HG03025 (cell line): ENCODE measurements around the gene SCG2.
"Not testable (repeated sequence)": the region's sequence is repeated elsewhere in the genome, so short reads cannot be mapped to it uniquely, and the experiment has no call there.

Experiments used
- ATAC-seq: cut with Tn5 transposase; IDR thresholded peaks from one replicate; pipeline ENCODE4 v1.9.1; 2021; ENCODE audit warnings: mild to moderate bottlenecking, moderate library complexity; ENCODE audit not compliant: unreplicated experiment, low FRiP score

SCG2 gene

GRCh38 chr2:223613017-223613950 is 11.1 kb upstream of the SCG2 start:
- no peak for ATAC-seq

DNA sequence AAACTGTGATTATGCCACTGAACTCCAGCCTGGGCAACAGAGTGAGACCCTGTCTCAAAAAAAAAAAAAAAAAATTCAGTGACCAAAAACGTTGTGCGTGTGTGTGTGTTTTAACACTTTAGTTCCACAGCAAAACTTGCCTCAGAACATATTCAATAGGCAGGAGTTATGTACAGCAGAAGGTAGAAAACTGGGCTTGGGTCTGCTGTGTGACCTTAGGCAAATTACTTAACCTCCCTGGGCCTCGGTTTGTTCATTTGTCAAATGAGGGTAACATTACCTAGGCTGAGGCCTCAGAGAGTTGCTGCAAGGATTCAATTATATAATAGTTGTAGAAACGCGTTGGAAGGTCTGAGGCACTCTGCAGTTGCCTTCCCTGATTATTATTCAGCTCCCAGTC is 10.3 kb upstream of the SCG2 start:
- ATAC-seq = no peak

GRCh38 chr2:223611061-223611460 is 8.9 kb upstream of the SCG2 start:
- ATAC-seq = no peak

- no peak for ATAC-seq
Observed at GRCh38 chr2:223607476-223607875, 5.3 kb upstream of the SCG2 start.

- ATAC-seq = no peak
Observed at GRCh38 chr2:223606946-223607345, 4.8 kb upstream of the SCG2 start.

DNA sequence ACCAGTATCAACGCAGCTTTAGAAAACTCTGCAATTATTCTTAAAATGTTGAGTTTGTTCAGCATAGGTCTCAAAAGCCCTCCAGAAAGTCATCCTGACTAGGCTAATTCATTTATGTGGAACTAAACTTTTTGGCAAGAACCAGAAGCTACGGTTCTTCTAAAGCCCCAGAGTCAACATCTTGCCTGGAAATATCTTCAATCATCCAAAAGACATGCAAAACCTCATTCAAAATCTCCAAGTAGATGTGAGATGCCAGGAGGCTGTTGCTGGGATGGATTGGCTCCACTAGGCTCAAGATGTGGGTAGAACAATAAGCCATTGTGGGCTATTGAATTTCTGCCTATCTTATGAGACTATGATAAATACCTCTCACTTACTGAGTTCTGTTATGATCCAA is 2.1 kb upstream of the SCG2 start:
- ATAC-seq = no peak

- no peak for ATAC-seq
Observed at GRCh38 chr2:223602972-223603371, 811 bp upstream of the SCG2 start.

GRCh38 chr2:223601018-223601417 is 1.1 kb downstream of the SCG2 start:
- ATAC-seq = no peak

GRCh38 chr2:223599640-223600380 is 2.4 kb downstream of the SCG2 start:
- ATAC-seq = no peak

GRCh38 chr2:223598994-223599639 is 3.0 kb downstream of the SCG2 start:
- no peak for ATAC-seq

- ATAC-seq = no peak
Observed at GRCh38 chr2:223597076-223597475, 5.1 kb downstream of the SCG2 start.

- no peak for ATAC-seq
Observed at GRCh38 chr2:223596208-223596607, 6.0 kb downstream of the SCG2 start.

- no peak for ATAC-seq
Observed at GRCh38 chr2:223594831-223595230, 7.3 kb downstream of the SCG2 start.

GRCh38 chr2:223594259-223594658 is 7.9 kb downstream of the SCG2 start:
- ATAC-seq = no peak

- not testable (repeated sequence) for ATAC-seq
Observed at GRCh38 chr2:223592689-223593088, 9.5 kb downstream of the SCG2 start.

GRCh38 chr2:223591596-223591995 is 10.6 kb downstream of the SCG2 start:
- ATAC-seq = no peak

- no peak for ATAC-seq
Observed at GRCh38 chr2:223590964-223591363, 11.2 kb downstream of the SCG2 start.

GRCh38 chr2:223589901-223590300 is 12.3 kb downstream of the SCG2 start:
- no peak for ATAC-seq

DNA sequence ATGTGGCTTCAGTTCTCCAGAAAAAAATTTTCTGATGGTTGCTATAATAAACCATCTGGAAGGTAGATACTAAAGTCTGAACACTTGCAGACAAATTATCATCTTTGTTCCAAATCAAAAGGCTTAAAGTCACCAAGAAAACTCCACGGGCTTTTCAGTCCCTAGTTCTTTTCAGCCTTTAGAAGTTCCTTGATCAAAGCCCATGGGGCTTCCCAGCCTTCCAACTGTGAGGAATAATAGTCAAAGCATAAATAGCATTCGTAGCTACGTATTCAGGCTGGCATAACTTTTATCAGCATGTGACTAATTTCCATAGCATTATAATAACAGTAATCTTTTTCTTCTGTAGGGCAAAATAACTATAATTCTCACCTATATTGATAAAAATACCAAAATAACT is 13.9 kb downstream of the SCG2 start:
- no peak for ATAC-seq

DNA sequence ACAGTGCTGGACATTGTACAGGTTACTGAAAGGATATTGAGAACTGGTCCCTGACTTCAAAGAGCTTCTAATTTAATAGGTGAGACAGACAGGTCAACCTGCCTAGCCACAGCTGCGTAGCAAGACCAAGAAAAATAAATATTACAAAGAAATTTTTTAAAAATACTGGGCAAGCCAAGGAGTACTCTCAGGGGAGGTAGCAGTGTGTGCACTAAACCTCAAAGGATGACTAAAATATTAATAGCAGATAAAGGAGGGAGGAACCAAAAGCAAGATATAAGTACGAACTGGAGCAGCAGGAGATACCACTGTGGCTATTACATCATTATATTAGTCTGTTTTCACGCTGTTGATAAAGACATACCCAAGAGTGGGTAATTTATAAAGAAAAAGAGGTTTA is 14.9 kb downstream of the SCG2 start:
- ATAC-seq = no peak

GRCh38 chr2:223586261-223586660 is 15.9 kb downstream of the SCG2 start:
- no peak for ATAC-seq
